NCI-H510A treated with DMSO at 0.1 percent for 48 hours (cell line): ENCODE results near the gene PMM1.
"Not testable (repeated sequence)": the region's sequence is repeated elsewhere in the genome, so short reads cannot be mapped to it uniquely, and the experiment has no call there.

Experiments
- DNase-seq: peaks from one replicate; lab custom pipeline; 2025; lab: John Stamatoyannopoulos, UW

The PMM1 gene

DNA sequence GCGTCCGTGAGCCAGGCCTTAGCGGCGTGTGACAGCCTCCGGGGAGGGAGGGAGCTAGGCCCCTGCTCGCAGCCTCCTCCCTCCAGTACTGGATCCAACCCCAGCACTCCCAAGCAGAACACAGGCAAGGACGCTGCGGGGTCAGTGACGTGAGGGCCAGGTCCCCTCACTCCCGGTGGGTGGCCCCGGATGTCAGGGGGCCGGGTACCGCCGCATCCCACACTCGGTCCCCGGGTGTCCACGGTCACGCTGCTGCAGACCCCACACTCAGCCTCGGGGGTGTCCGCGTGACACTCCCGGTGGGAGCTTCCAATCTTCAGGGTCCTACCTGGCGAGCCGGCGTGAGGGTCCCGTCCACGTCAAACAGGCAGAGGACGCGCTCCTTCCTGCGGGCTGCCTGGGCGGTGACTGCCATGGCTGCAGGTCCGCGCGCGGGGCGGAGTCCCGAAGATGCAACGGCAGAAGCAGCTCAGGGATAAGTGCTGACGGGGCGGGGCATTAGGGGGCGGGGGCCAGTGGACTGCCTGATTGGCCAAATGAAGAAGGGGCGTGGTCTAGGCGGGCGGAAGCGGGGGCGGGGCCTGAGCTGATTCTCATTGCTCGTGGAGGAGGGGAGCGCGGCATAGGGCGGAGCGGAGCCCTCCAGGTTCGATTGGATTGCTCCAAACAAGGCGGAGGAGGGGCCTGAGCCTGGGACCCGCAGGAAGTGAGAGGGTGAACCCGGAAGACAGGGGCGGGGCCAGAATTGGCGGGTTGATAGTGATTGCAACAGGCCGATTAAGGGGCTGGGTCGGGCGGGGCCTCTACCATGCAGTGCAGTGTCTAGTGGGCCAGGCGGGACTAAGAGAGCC is at the start of gene PMM1:
TSS of gene PMM1 (minus strand) at position 450 of the 851 bp plus-strand sequence. CDS start at position 415, 35 bp downstream.
- DNase-seq = peak; percentile 99

DNA sequence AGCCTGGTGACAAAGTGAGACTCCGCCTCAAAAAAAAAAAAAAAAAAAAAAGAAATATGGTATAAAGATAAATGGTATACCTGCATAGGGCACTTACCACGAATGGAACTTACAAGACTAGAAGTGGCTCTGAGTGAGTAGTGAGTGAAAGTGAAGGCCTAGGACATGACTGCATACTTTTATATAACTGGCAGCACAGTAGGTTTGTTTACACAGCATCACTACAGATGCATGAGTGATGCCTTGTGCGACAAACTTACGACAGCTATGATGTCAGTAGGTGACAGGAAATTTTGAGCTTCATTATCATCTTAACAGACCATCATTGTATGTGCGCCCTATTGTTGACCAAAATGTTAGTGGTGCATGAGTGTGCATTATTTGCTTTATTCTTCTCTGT is 49.1 kb upstream of the PMM1 start:
- no peak for DNase-seq

DNA sequence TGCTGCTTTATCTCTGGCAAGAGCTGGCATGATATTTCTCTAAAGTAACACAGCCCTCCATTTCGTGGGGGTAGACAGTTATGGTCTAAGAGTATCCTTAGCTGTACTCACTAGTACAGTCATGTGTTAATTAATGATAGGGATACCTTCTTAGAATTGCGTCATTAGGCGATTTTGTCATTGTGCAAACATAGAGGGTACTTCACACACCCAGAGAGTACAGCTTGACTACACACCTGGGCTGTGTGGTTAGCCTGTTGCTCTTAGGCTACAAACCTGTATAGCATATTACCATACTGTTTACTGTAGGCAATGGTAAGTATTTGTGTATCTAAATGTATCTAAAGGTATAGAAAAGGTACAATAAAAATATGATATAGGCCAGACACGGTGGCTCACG is 48.5 kb upstream of the PMM1 start:
- DNase-seq = peak; percentile 39

DNA sequence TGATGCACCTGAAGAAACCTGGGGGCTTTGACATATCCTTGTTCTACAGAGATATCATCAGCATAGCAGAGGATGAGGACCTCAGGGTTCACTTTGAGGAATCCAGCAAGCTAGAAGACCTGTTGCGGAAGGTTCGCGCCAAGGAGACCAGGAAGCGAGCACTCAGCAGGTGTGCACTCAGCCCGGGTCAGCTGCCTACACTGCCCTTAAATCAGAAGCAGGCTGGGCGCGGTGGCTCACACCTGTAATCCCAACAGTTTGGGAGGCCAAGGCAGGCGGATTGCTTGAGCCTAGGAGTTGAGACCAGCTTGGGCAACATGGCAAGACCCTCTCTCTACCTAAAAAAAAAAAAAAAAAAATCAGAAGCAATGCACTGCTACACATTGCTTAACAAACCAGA is 48.0 kb upstream of the PMM1 start:
- DNase-seq = not testable (repeated sequence)

DNA sequence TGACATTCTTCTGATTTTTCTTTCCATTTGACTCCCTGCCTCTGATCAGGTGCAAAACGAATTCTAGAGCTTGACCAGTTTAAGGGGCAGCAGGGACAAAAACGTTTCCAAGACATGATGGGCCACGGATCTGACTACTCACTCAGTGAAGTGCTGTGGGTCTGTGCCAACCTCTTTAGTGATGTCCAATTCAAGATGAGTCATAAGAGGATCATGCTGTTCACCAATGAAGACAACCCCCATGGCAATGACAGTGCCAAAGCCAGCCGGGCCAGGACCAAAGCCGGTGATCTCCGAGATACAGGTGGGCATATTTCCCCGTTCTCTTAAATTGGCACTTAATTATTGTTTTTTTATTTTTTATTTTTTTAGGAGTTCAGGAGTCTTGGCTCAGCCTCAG is 46.8 kb upstream of the PMM1 start:
- no peak for DNase-seq

DNA sequence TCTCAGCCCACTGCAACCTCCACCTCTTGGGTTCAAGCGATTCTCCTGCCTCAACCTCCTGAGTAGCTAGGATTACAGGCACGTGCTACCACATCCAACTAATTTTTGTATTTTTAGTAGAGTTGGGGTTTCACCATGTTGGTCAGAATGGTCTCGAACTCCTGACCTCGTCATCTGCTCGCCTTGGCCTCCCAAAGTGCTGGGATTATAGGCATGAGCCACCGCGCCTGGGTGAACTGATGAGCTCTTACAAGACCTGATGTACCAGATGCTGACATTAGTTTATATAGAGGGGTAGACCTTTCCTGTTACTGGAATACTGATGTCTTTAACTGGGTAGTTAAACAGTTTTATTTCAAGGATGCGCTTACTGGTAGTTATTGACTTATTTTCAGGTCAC is 45.0 kb upstream of the PMM1 start:
- DNase-seq = not testable (repeated sequence)

DNA sequence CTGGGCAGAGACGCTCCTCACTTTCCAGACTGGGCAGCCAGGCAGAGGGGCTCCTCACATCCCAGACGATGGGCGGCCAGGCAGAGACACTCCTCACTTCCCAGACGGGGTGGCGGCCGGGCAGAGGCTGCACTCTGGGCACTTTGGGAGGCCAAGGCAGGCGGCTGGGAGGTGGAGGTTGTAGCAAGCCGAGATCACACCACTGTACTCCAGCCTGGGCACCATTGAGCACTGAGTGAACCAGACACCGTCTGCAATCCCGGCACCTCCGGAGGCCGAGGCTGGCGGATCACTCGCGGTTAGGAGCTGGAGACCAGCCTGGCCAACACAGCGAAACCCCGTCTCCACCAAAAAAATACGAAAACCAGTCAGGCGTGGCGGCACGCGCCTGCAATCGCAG is 42.0 kb upstream of the PMM1 start:
- DNase-seq = not testable (repeated sequence)

DNA sequence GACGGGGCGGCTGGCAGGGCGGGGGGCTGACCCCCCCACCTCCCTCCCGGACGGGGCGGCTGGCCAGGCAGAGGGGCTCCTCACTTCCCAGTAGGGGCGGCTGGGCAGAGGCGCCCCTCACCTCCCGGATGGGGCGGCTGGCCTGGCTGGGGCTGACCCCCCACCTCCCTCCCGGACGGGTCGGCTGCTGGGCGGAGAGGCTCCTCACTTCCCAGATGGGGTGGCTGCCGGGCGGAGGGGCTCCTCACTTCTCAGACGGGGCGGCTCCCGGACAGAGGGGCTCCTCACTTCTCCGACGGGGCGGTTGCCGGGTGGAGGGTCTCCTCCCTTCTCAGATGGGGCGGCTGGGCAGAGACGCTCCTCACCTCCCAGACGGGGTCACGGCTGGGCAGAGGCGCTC is 41.5 kb upstream of the PMM1 start:
- not testable (repeated sequence) for DNase-seq

DNA sequence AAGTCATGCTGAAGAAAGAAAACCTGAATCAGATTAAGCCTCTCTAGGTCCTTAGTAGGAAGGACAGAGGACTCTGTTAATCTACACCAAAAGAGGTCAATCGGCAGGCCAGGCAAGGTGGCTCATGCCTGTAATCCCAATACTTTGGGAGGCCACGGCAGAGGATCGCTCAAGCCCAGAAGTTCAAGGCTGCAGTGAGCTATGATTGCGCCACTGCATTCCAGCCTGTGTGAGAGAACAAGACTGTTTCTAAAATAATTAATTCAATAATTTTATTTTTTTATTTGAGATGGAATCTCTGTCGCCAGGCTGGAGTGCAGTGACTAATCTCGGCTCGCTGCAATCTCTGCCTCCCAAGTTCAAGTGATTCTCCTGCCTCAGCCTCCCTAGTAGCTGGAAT is 35.9 kb upstream of the PMM1 start:
- DNase-seq = no peak

DNA sequence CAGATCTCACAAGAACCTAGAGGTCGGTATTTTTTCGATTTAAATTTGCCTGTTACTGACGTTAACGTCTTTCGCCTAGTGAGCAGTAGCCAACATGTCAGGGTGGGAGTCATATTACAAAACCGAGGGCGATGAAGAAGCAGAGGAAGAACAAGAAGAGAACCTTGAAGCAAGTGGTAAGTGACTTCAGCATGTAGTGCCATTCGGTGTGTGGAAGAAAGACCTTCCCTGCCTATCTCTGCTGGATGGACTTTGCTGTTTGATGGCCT is 32.2 kb upstream of the PMM1 start:
- DNase-seq = no peak

DNA sequence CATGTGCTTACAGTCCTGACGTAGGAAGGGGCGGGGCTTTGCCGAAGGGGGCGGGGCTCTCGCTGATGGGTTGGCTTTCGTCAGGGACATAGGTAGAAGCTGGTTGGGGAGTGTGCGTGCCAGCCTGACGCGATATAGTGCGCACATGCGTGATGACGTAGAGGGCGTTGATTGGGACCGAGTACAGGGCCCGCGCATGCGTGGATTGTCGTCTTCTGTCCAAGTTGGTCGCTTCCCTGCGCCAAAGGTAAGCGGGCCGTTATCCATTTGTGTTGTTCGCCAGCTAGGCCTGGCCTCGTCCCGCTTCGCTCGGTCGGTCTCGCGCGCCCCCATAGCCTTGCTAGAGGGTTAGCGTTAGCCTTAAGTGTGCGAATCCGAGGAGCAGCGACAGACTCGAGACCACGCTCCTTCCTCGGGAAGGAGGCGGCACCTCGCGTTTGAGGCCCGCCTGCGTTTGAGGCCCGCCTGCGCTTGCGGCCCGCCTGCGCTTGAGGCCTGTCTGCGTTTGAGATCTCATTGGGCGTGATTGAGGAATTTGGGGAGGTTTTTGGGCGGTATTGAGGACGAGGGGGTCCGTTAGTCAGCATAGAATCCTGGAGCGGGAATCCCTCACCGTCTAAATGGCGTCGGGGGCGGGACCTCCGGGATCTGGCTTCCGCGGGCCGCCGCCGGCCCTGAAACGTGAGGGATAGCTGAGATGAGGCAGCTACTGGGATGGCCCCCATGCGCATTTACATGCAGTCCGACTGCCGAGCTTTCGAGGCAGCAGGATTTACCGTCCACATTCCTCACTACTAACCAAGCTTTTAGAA is 31.7 kb upstream of the PMM1 start, which contains the start of gene XRCC6:
TSS of gene XRCC6 (plus strand) at position 197 of the 812 bp plus-strand sequence. CDS start 710 bp downstream, outside the sequence.
- peak; percentile 99 for DNase-seq

DNA sequence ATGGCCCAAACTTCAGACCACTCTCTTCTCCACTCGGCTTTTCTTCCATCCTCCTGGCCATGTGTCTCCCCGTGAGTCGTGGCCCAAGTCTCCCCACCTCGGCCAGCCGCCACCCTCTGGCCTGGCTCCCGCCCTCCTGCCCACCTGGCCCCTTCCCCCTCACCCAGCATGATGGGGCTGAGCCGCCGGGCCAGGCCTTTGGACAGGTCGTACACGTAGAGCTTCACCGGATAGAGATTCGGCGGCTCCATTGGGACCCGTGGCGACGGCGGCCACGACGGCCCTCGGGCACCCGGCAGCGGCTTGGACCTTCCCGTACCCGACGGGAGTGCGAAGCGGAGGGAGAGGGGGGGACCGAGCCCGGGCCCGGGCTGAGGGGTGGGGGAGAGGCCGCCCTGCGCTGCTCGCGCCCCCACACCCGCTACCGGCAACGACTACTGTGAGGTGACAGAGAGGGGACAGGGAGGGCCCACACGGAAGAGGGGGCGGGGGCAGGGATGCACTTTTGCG is 31.0 kb upstream of the PMM1 start, which contains the start of gene DESI1:
TSS of gene DESI1 (minus strand) at position 455 of the 510 bp plus-strand sequence. CDS start at position 251, 204 bp downstream.
- no peak for DNase-seq

DNA sequence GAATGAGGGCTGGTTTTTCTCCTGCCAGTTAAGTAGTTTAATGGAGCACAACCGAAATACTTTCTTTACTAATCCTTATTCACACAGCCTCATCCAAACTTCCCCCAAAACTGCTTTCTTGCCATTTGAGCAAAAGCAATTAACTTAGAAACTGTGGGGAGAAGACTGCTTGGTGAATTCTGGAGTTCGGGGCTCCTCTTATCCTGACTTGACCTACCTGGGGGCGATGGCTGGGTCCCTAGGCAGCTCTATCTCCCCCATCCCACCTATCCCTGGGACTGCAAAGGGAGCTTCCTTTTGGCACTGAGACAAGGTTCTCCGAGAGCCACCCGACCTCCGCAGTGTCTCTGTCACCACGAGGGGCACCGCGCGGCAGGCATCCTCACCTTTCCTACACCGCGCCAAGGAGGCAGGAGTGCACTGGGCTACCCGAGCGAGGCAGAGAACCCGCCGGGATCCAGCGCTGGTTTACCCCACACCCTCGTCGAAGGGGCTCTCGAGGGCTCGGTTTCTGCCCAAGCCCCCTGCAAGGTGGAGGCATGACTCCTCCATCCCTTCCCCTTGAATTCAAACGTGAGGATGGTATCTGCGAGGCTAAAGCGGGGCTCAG is 30.4 kb upstream of the PMM1 start:
- DNase-seq = peak; percentile 47

DNA sequence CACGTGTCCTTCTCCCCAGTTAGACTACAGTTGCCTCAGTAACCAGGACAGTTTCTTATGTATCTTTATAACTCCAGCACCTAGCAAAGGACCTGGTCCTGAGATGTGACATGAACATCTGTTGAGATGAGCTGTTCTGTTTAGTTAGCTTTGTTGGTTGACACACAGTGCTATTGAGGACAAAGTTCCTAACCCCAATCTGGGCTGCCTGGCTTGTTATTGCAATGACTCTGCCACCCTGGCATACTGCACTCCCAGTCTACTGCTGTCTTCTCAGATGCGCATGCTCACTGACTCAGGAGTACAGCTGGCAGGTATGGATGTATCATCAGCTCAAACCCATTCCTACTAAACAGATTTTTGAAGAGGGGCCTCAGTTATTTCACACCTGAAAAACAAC is 23.8 kb upstream of the PMM1 start:
- no peak for DNase-seq

DNA sequence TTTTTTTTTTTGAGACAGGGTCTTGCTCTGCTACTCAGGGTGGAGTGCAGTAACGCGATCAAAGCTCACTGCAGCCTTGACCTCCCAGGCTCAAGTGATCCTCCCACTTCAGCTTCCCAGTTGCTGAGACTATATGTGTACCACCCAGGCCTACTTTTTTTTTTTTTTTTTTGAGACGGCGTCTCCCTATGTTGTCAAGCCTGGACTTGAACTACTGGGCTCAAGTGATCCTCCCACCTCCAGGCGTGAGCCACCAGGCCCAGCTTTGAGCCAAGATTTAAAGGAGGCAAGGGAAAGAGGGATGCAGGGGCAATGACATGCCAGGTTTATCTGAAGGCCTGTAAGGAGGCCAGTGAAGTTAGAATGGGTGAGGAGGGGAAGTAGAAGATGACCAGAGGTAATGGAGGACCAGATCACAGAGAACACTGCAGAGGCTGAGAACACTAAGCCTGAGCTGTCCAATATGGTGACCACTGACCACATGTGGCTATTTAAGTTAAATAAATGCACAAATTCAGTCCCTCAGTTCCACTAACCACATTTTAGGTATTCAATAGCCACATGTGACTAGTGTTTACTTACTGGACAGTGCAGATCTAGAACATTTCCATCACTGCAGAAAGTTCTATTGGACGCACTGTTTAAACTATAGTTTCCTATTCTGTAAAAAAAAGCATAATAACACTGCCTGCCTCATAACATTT is 23.1 kb upstream of the PMM1 start:
- DNase-seq = no peak

DNA sequence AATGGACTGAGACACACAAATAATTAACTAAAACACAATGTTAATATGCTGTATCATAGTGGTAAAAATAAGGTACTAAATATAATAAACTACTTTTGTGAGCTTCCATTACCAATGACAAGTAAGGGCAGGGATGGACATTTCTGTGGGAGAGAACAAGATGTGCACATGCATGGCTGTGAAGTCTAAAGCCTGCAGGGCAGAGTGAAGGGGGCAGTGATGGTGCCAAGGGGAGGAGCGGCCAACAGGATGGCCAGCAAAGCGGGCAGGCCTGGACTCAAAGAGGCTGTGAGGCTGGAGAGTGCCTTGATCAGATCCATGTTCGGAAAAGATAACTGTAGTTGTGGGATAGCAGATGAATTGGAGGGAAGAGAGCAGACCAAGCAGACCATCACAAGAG is 18.7 kb upstream of the PMM1 start:
- DNase-seq = no peak

DNA sequence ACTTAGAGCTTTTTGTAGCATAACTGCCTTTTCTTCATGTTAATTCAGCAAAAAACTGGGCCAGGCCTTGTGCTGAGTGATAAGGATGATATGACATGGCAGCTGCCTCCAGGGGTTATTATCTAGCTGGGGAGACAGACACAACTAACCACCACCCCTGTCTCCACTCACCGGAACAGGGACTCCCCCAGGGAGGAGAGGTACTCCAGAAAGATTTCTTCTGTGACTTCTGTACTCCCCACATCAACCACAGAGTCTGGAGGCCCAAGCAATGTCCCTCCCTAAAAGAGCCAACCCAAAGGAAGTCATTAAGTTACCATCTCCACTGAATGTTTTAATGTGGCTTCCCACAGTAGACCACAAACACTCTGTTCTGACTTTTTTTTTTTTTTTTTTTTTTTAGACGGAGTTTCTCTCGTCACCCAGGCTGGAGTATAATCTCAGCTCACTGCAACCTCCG is 14.3 kb upstream of the PMM1 start:
- no peak for DNase-seq

DNA sequence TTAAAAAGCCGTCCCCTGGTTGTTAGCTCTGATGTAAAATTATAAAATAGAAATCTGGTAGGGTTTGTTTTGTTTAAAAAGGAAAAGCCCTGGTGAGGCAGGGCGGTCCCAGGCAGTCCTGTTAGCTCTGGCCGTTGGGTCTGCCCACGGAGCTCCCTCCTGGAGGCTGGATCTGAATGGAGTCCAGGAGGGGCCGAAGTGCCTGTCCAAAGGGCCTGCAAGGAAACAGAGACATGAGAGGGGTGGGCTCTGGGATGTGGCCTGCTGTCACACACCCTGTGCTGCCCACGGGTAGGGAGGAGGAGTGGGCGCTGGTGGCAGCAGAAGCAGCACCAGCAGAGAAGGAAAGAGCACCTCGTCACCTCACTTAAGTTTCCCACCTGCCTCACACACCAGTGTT is 11.3 kb upstream of the PMM1 start:
- DNase-seq = no peak

DNA sequence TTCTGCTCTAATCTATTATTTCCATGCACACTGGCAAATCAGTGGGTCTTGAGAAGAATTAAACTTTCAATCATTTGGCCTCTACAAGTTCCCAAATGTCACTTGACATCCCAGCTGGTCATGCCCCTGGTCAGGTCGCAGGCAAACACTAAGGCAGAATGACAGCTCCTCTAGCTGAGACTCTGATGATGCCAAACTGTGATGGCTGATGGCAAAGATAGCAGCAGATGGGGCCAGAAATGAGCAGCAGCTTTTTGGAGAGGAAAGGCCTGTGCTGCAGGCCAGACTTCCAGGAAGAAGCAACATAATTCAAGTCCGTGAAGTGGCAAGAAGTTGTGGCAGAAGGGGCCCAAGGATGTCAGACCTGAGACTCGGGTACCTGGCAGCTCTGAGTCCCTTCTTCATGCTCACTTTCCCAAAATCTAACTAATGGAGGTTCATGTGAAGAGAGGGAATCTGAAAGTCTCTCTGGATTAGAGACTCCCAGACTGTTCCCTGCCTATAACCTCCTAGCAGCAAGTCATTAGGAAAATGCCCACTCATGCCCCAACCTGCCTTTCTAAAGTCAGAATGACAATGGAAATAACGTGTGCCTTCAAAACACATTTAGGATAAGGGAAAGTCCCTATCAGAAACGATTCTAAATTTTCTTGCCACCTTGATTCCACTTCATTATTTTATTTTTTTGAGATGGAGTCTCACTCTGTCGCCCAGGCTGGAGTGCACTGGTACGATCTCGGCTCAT is 9.4 kb upstream of the PMM1 start:
- DNase-seq = no peak

DNA sequence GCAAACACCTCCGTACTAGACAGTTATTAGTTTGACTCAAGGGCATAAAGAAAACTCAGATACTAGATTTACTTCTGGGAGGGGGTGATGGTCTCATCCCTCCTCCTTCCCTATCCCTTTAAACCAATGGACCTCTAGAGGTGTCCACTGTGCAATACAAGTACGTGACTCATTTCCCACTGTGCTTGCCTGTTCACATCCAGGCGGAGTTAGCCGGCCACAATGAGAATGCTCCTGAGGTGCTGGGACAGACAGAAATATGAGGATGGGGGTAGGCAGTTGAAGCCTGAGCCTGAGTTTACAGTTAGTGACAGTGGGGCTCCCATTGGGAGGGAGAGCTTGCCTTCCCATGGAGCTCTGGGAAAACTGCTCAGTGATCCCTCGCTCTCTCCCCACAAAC is 8.4 kb upstream of the PMM1 start:
- no peak for DNase-seq

DNA sequence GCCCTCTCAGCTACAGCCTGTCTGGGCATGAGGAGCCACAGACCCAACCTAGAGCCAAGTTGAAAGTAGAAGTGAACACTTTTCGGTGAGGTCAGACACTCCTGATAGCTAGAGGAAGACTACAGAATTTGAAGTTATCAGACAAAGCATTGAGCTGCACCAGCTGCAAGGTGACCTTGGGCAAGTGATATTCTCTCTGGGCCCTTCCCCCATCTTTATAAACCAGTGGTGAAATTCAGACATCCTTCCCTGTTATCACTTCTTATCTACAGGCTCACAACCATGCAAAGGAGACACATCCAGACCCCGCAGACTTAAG is 8.0 kb upstream of the PMM1 start:
- DNase-seq = no peak
